GM19395 (cell line): ENCODE measurements around the gene U2AF2.
"Not testable (repeated sequence)": the region's sequence is repeated elsewhere in the genome, so short reads cannot be mapped to it uniquely, and the experiment has no call there.

Experiments
- ATAC-seq: cut with Tn5 transposase; IDR thresholded peaks from one replicate; pipeline ENCODE4 v1.9.1; 2021; ENCODE audit warnings: mild to moderate bottlenecking, moderate library complexity; ENCODE audit not compliant: unreplicated experiment

U2AF2 gene

GRCh38 chr19:55700813-55701212, 46.0 kb downstream of the U2AF2 start:
- ATAC-seq = no peak

GRCh38 chr19:55702131-55702627, 47.3 kb downstream of the U2AF2 start:
- ATAC-seq = no peak

DNA sequence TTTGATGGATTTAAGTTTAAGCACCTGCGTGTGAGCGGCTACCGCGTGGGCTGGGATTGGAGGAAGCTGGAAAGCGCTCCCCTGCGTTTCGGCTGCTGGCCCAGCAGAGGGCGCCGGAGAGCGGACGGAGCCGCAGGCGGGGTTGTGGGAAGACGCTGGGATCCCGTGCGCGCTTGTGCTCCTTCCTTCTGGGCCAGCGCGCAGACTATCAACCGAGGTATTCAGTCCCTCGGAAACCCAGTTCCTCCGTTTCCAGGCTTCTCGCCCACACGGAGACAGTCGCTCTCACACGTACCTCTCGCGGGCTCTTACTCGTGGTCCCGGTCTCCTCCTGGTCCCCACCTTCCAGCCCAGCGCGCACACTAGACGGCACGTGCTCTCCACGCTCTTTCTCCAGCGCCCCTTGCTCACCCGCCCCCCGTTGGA, 49.0 kb downstream of the U2AF2 start:
- ATAC-seq = no peak

DNA sequence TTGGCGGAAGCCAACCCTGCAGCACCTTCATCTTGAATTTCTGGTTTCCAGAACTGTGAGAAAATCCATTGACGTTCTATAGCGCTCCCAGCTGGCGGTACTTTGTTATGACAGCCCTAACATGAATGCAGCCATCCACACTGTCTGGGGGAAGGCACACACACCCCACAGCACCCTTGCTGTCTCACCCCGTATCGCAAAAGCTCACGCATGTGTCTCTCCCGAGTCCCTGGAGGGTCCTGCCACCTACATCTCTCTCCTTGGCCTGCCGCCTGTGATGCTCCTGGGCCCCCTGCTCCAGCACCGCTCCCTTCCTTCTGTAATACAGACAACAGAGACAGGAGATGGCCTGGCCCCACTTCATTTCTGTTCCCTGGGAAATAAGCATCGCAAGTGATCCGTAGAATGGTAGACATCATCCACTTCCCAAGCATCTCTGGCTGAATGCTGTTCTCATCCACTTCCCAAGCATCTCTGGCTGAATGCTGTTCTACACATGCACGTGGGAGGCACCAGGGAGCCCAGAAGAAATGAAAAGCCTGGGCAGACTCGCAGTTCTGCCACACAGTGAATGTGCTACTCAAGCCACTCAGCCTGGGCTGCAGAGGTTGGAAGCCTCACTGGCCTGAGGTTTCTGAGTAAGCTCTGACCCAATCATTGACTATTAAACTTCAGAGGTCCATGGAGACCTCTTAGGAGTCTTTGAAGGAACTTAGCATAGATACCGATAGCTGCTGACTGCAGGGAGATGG, 49.8 kb downstream of the U2AF2 start:
- no peak for ATAC-seq

DNA sequence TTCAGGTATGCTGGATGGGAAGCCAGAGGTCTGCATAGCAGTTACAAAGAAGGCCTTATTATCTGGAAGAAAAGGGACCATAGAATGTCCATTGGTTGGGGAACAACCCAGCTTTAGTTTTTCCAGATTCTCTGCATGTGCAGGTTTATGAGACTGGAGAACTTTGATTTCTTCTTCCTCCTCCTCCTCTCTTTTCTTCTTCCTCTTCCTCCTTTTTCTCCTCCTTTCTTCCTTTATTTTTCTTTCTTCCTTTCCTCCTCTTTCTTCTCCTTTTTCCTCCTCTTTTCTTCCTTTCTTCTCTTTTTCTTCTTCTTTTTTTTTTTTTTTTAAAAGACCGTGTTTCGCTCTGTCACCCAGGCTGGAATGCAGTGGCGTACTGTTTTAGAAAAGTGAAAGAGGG, 51.1 kb downstream of the U2AF2 start:
- no peak for ATAC-seq

- no peak for ATAC-seq
These were observed 56.9 kb downstream of the U2AF2 start for GRCh38 chr19:55711719-55712118.

DNA sequence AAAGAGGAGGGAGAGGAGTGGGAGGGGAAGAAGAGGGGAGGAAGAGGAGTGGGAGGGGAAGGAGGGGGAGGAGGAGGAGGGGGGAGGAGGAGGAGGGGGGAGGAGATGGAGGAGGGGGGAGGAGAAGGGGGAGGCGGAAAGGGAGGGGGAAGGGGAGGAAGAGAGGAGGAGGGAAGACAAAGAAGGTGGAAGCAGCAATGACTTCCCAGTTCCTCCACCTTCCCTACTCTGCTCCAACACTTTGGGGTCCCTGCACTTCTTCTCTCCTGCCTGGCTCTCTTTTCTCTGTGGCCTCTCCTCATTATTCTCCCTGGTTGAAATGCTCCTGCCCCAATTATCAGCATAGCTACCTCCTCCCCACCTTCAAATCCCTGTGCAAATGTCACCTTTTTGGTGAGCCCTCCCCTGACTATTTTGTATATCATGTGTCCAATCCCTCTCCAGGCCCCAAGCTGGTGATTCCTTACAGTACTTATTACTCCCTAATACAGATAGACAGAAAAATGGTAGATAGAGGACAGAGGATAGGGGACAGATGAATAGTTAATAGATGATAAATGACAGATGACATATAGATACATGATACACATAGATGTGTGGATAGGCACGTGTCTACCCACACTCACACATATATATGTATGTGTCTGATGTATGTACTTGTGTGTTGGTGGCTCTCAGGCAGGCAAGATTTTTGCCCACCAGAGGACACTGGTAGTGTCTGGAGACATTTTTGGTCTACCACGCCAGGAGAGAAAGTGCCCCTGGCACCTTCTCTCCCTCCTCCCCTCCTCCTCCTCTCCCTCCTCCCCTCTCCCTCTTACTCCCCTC, 58.2 kb downstream of the U2AF2 start:
- no peak for ATAC-seq

- no peak for ATAC-seq
These were observed 61.7 kb downstream of the U2AF2 start for GRCh38 chr19:55716531-55716930.

DNA sequence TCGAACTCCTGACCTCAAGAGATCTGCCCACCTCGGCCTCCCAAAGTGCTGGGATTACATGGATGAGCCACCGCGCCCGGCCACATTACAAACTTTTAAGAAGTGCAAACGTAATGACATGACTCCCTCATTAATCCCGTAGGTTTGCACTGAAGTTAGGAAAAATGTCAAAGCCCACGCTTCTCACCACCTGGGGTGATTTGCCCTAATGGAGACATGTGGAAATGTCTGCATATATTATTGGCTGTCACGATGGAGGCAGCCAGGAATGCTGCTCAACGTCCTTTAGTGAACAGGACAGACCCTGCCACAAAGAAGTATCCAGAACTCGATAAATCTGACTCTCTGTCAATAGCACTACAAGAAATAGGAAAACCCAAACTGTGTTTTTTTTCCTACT, 62.4 kb downstream of the U2AF2 start:
- ATAC-seq = no peak

- not testable (repeated sequence) for ATAC-seq
These were observed 63.3 kb downstream of the U2AF2 start for GRCh38 chr19:55717879-55718711.

DNA sequence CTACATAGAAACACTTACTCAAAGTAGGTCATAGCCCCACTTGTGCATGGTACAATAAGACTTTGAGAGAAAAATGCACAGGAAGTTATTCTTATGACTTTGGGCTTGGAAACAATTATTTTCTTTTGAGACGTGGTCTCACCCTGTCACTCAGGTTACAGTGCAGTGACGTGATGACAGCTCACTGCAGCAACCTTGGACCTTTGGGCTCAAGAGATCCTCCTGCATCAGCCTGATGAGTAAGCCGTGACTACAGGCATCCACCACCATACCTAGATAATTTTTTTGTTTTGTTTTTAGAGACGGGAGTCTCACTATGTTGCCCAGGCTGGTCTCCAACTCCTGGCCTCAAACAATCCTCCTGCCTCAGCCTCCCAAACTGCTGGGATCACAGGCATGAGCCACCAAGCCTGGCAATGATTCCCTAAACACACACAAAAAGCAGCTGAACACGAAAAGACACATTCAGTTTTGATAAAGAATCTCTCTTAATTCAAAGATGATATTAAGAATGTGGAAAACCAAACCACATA, 65.4 kb downstream of the U2AF2 start:
- no peak for ATAC-seq

DNA sequence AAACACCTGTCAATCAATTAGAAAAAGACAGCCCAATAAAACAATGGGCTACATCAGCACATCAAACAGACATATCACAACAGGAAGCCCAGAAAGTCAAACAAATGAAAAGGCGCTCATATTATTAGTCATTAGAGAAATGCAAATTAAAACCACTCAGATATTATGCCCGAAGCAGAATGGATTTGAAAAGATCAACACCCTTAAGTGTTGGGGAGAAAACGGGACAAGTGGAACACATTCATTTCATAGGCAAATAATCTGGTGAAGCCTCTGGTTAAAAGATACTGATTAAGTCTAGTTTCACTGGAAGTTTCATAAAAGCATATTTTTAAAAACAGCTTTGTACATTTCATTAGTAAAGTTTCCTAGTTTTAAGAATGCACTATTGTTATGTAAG, 66.0 kb downstream of the U2AF2 start:
- no peak for ATAC-seq

DNA sequence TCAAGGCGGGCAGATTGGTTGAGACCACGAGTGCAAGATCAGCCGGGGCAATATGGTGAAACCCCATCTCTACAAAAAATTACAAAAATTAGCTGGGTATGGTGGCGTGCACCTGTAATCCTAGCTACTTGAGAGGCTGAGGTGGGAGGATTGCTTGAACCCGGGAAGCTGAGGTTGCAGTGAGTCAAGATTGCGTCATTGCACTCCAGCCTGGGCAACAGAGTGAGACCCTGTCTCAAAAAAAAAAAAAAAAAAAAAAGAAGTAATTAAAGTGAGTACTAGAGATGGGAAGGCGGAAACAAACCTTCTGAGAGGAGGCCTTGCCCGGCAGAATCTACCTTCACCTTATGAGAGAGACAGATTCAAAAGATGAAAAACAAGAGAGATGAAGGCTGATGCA, 68.7 kb downstream of the U2AF2 start:
- no peak for ATAC-seq
